Activated T-helper 1 cell treated with Interleukin-2 at 50 U/mL for 16 hours (primary cell): ENCODE data around the gene NEK4.
A peak's percentile ranks its signal among the peaks of the same experiment; 100 is the strongest.

Source experiments
- DNase-seq: peaks from one replicate; pipeline ENCODE4 v3.0.0-alpha.2; 2020; ENCODE audit warnings: low read depth

Gene NEK4

DNA sequence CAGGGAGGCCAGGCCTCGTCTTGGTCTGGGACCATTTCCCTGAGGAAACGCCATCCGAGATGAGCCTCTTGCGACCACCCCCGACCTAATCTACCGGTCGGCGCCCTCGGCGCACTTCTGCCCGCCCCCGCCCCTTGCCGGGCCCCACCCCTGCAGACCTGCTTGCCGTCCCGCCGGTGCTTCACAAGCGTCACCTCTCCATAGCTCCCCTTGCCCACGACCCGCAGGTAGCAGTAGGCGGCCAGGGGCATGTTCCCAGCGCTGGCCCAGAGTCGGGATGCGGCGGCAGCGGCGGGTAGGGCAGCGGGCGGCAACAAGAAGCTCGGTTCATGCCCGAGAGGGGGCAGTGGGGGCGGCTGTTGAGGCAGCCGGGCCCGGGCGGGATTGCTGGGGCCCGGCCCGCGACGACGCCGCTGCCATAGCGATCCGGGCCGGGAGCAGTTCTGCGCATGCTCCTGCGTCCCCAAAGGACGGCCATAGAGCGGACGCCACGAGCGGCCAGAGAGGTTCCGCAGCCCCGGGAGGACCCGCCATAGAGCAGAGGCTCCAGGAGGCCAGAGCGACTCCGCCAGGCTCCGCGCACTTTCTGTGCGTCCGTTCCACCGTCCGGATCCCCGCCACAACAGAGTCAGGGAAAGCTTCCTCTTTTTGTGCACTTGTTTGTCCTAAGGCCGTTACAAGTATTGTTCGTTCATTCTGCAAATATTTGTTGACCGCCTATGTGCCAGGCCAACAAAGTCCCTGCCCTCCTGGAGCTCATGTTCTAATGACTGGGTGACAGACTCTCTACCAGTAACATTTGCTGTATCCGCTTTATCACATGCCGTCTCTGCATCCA is at the start of gene NEK4:
TSS of gene NEK4 (minus strand) at position 445 of the 838 bp plus-strand sequence. CDS start at position 251, 194 bp downstream.
- DNase-seq = peak; percentile 76

DNA sequence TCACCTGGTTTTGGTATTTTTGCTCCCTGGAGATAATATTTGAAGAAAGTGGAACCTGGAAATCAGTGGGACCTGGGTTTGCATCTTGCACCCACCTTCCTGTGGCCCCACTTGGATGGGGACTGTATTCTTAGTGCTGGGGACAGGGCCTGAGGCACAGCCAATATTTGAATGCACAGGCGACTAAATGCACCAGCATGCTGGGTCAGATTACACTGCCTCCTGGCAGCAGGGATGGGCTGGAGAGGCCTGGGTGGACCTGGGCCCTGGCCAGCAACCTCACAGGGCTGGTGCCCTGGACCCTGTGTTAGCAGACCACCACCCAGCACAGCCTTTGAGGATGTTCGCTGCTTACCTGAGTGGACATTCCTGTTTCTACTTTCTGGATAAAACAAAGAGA is 49.2 kb upstream of the NEK4 start:
- DNase-seq = no peak

DNA sequence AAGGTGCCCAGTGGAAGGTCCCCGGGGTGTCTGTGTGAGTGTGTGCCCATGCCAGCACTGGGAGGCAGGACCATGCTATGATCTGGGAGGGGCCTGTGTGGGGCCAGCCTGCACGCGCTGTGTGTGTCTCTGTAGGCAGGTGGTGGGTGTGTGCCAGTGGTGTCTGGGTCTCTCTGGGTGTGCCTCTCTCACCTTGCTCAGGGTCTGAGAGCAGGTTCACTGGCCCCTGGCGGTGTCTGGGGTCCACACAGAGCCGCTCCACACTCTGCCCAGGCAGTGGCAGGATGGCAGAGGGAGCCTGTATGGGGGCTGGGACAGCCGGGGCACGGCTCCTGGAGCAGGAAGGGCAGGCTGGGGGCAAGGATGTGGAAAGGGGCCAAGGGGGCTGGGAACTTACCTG is 47.1 kb upstream of the NEK4 start:
- no peak for DNase-seq

DNA sequence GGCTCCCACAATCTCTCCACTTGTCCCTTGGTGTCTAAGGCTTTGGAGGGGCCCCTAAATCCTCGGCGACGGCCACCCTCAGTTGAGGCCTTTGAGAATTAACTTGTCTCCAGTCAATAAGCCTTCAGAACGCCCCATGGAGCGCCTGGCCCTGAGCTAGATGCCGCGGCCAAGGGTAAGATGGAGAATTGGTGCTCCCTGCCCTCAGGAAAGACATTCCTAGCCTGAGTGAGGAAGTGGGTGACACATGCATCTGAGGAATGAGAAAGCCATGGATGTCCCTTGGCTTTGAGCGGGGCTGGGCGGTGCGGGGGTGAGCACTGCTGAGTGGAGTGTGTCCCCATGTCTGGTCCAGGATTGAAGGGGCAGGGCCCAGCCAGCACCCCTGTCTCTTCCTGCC is 46.5 kb upstream of the NEK4 start:
- DNase-seq = no peak

DNA sequence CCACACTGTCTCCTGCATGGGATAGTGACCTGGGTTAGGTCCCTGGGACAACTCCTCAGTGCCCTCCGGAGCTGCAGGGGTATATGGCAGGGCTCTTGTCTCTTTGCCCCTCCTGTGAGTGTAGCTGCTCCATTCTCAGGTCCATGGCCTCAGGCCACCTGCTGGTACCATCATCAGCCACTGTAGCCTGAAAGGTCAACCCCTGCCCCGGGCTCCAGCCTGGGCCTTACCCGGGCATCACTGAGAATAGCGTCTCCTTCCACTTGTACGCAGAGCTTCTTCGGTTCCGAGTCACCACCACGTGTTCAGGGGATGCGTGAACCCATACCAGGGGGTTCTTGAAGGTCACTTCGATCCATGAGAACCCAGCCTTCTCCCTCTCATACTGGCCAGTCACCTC is 45.9 kb upstream of the NEK4 start:
- no peak for DNase-seq

DNA sequence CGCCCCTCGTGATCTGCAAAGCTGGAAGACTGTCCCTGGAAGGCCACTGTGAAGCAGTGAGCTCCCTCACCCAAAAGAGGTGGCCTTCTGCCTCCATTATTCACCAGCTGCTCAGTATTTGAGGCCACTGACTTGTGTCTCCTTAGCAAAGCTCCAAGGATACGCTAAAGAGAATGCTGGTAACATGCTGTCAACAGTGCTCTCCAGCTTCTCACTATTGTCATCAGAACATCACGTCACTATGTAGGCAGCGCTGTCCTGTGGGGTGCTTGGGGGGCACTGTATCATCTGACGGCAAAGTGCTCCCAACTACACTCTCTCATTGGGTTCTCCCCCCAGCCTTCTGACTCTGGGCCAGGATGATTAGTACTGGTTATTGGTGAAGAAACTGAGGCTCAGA is 45.5 kb upstream of the NEK4 start:
- DNase-seq = no peak

DNA sequence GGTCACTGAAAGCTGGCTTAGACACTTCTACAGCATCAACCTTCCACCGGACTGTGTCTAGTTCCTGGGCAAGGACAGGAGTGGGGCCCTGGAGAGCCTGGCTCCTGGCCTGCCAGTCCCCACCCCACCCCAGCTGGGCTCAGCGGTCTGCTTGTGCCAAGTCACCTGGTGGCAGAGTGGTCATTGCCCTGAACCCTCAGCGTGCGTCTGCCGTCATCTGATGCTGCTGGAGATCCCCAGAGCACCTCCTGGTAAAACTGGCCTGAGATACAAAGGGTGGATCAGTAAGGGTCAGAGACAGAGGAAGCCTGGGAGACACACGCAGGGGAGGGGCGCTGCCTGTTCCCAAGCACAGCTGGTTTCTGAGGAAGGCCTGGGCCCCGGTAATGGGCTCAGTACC is 43.1 kb upstream of the NEK4 start:
- no peak for DNase-seq

DNA sequence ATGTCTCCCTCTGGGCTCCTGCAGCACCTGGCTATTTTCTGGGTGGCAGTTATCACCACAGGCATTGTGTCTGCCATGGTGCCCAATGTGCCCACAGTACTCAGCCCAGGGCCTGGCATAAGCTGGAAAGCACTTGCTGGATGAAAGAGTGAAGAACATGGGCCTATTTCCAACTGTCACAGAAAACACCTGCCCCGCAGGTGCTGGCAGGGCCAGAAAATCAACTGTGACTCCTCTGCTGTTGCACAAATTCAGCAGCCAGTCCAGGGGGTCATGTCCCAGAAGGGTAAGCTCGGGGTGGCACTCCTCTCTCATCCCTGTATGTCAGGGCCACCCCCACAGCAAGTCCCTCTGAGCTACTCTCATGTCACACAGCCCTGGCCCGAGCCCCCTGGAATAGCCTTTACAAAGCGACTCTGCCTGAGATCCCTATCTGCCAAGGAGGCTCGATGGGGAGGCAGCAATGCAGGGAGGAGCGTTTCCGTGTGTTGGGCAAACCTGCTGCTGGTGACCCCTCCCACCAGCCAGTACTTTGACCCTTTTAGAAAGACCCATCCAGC is 40.8 kb upstream of the NEK4 start:
- no peak for DNase-seq

DNA sequence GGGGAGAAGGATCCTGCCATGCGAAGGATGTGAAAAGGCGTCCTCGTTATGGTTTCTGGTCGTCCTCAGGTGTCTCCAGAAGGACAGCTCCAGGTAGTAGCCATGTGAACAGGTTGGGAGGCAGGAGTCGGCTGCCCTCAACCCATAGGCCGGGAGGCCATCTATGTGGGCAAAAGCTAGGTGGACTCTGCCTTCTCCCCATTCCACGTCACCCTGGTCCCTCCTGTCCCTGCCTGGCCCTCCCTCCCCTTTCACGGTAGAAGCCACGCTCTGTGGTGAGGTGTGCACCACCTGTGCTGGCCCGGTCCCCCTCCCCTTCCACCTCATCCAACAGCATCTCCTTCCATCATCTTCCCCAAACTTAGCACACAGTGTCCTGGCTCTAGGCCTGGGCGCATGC is 40.2 kb upstream of the NEK4 start:
- no peak for DNase-seq

DNA sequence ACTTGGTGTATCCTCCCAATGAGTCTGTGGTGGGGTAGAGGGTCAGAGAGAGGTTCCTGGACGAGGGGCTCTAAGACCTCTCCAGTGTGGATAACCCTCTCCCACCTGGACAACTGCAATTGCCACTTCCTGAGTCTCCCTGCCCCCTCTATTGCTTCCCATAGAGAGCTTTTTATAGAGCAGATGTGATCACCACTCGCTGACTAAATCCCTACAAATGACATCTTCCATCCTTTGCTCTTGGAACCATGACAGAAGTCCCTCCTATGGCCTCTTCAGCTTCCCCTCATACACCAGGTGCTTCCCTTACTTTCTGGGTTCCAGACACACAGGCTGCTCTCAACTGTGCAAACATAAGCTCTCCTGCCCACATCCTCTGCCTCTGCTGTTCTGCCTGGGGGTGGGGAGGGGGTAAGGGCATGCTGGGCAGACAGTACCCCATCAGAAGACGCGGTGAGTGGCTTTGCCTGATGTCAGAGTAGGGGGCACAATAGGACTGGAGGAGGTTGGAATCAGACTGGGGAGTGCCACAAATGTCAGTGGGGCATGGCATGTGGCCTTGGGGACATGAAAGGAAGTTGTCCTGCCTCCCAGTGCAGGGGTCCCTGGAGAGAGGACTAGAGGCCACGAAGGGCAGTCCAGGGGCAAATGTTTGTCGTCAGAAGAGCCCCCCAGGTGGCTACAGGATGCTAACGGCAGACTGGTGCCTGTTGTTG is 39.1 kb upstream of the NEK4 start:
- no peak for DNase-seq

DNA sequence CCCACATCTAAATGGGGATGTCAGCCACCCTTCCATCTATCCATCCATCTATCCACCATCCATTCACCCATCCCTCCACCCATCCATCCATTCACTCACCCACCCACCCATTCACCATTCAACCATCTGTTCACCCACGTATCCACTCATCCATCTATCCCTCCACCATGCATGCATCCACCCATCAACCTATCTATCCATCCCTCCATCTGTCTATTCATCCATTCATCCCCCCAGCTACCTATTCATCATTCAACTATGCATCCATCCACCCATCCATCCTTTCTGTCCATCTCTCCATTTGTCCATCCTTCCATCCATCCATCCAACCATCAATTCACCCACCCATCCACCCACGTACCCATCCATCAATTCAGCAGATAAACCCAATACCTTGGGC is 38.4 kb upstream of the NEK4 start:
- DNase-seq = no peak

DNA sequence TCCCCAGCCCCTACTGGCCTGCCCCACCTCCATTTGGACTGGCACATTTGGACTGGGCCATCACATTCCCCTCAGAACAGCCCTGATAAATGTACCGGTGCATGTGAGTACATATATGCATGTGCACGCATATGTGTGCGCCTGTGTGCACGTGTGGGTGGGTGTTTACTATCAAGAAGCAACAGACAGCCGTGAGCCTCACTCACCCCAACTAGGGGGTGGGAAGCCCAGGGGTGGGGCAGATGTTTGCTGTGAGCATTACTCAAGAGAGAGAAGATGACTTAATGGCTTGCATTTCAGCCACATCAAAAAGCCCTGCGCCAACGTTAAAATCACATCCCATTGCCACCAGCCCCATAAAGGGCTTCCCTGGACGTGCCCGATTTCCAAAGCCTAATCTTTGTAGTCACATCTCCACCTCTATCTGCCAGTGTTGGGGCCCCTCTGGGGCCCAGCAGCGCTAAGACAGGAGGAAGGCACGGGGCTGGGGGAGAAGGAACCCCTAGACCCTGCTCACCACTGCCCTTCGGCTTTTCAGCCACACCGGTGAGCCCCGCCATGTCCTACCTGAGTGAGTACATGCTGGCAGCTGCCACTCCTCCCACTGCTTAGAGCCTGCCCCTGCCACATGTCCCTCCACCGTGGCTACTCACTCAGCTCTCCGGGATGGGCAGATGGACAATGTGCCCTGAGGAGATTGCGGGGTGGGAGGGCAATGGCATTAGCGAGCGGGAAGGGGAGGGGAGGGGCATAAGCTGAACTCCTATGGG is 34.7 kb upstream of the NEK4 start:
- no peak for DNase-seq

DNA sequence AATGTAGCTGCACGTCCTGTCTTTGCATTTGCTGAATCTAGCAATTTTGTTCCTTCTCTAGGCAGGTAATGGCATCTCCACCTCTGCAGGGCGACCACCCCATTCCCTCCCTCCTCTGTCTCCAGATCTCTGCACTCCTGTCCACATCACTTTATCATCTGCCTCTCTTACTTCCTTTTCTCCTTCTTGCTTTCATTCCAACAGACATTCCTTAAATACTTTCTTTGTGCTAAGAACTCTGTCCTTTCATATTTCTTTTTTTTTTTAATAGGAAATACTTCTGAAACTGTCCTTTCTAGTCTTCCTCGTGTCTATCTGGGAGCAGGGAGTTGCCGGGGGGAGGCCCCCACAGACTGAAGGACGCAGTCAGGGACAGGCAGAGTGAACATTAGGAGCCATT is 31.1 kb upstream of the NEK4 start:
- no peak for DNase-seq

DNA sequence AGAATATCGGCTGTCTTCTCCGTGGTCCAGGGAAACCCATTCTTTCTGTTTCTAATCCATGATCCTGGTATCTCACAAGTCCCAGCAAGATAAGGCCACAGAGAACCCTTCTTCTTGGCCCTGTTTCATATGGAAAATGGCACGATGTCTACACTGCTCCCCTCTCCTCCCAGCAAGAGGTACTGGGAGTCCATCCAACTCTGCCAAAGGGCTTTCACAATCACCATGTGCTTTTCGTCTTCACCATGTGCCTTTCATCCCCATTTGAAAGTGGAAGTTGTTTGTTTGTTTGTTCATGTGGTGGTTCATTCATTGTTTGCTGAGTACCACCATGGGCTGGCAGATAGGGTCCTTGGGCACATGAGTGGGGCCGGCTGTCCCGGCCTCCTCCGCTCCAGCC is 29.3 kb upstream of the NEK4 start:
- no peak for DNase-seq

DNA sequence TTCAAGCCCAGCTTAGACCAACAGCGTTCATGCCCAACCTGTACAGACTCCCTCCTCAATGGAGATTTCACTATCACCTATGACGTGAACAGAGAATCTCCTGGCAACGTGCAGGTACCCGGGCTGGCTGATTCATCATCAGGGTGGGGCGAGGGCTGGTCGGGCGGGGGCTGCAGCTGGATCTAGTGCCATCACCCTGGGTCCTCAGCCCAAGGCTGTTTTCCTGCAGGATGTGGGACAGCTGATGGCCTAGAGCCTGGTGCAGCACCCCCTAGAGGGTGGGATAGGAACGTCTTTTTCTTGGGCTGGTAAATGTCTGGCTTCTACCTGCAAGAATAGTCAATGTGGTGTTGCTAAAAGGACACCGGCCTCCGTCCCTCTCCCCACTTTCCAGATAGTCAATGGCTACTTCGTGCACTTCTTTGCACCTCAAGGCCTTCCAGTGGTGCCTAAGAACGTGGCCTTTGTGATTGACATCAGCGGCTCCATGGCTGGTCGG is 28.3 kb upstream of the NEK4 start:
- no peak for DNase-seq

DNA sequence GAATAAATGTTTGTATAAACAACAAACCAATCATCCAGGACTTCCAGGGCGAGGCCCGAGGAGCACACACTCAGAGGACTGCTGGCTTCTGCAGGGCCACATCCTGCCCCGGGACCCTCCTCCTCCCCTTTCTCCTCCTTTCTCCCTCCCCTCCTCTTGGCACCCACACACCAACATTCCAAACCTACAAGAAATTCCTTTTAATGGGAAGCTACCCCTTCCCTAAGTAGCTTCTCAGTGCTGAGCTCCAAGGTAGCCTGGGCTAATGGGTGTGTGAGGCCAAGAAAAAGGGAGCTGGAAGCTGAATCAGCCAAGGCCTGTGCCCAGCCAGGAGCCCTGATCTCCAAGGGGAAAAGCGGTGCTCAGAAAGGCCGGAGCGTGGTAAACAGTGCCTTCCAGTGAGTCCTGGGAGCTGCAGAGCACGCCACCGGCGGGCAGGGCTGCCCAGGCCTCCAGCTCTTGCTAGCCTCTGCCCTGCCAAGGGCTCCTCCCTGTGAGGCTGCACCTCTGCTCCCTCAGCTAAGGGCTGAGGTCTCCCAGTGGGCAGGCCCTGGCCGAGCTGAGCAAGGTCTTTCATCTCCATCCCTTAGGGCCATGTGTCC is 27.7 kb upstream of the NEK4 start:
- no peak for DNase-seq

DNA sequence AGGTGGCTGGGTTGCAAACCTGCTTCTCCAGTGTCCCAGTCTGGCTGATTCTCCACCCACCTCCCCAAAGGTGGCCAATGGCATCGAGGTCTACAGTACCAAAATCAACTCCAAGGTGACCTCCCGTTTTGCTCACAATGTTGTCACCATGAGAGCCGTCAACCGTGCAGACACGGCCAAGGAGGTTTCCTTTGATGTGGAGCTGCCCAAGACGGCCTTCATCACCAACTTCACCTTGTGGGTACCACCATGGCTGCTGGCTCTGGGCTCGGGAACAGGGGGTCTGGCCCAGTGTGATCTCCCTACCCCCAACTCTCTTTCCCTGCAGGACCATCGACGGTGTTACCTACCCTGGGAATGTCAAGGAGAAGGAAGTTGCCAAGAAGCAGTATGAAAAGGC is 25.7 kb upstream of the NEK4 start:
- DNase-seq = no peak

DNA sequence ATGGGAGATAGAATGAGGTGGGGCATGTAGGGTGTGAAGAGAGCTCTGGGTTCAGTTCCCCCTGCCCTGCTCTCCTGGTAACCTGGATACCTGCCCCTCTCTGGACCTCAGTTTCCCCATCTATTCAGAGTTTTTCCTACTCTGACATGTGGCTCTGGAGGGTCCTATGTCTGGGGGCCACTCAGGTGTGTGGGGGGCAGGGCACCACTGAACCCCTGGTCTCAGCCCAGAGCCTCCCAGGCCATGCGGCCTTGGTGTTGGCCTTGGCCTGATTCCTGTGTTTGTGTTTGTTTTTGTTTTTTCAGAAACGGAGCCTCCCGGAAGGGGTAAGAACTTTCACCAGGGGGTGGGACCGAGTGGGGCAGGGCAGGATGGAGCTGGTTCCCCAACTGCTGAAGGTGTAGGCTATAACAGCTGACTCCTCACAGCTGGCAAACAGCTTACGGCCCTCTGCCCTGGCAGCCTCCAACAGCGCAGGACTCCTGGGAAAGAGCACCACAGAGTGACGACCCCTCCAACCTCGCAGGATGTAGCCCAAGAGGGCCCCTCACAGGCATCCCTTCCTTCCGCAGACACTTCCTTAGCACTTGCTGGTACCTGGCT is 24.7 kb upstream of the NEK4 start:
- no peak for DNase-seq

DNA sequence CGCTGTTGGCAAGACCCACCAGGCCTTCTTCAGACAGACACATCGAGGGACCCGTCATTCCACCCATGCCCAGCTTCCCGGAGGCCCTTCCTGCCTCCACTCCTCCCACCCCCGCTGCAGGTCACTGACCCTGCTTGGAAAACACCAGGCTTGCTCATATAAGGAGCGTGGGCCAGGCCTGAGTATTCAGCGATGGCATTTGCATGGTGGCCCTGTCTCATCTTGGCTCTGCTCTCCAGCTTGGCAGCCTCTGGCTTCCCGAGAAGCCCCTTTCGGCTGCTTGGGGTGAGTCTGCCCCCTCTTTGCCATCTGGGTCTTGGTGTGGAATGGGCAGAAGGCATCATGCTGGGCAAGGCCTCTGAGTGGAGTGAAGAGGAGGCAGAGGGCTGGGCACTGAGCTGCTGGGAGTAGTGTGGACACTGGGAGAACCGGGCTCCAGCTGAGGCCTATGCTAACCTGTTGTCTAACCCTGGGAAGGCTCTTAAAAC is 23.9 kb upstream of the NEK4 start, which contains the start of gene ITIH3:
TSS of gene ITIH3 (plus strand) at position 185 of the 488 bp plus-strand sequence. CDS start at position 193, 8 bp downstream.
- no peak for DNase-seq

DNA sequence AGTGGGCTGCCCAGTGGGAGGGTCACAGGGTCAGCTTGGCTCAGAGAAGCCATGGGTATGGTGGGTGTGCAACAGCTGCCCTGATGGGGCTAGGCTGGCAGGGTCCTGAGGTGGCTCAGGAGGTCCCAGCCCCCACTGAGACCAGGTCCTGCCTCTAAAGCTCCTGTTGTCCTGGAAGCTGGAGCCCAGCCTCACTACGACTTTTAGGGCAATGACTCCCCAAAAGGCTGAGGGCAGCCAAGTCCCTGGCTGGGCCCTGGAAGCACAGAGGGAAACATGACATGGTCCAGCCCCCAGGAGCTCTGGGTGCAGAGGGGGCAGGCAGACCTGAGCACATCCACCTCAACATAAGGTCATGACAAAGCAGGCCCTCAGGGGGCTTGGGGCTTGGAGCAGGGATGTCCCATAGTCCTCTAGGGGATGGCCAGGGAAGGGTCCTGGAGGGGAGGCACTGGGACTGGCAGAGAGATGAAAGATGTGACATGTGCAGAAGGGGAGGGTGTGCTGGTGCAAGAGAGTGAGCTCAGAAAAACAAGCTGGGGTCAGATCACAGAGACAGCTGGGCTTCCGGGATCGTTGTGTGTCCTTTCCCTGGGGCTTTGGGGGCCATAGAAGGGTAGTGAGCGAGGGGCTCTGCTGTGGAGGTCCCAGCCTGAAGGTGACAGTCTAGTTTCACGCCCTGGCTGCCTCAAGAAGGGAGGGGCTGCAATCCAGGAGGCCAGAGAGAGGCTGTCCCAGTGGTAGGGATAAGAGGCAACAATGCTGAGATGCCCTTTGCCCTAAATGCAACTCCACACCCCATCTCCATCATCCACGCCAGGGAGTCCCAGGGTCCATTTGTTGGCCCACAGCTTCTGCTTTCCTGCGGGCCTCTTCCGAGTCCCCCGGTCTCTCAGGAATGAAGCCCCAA is 23.2 kb upstream of the NEK4 start:
- DNase-seq = no peak
